ENCODE data around the gene ASCL5.

- TF ChIP-seq CTCF (IDR thresholded peaks at IDR 0.05) (peak in 5 of 7 experiments; percentile 74 to 90 (median 82)), POLR2AphosphoS5 (IDR thresholded peaks at IDR 0.05) (peak in 2 of 3 donors; percentile 76 to 82), POLR2A (IDR thresholded peaks at IDR 0.05) (no peak), EP300 (IDR thresholded peaks at IDR 0.05) (no peak)
These were observed 12.5 kb downstream of the ASCL5 start for GRCh38 chr1:201114245-201115131.
